Measurements from ENCODE around the gene TCAP. TPM values are rescaled to one million over a fixed set of nuclear protein-coding genes. Genes with fewer than 3 reads are reported as not detected.

TCAP gene
- polyA plus RNA-seq, 1 donor from 2014 or later: 3.7 TPM

GRCh38 chr17:39700148-39700987, 35.2 kb downstream of the TCAP start:
- no peaks in the 10 kb centered on the region for H3K36me3 ChIP-seq (ENCODE audit: insufficient read depth, low read length)
- no peaks in the 10 kb centered on the region for H4K20me1 ChIP-seq (ENCODE audit: insufficient read depth)
- no peak overlapping the region for H3K27ac ChIP-seq (ENCODE audit: low read length)
- H3K27me3 ChIP-seq (ENCODE audit: insufficient read depth, low read depth, low read length): peaks cover 15% of the 10 kb centered on the region
- no peaks in the 10 kb centered on the region for H3F3A ChIP-seq (ENCODE audit: insufficient read depth, low read length, poor library complexity, severe bottlenecking)
- no peaks in the 10 kb centered on the region for H3K9me3 ChIP-seq (ENCODE audit: low read length)
- no peaks in the 10 kb centered on the region for H3K9me2 ChIP-seq (ENCODE audit: insufficient read depth, low read length)
- H3K79me2 ChIP-seq (replicated peaks; ENCODE audit: insufficient read depth, low read length): no peaks in the 10 kb centered on the region
- TF ChIP-seq REST (IDR thresholded peaks at IDR 0.05; ENCODE audit: borderline replicate concordance) (no peak), CTCF (IDR thresholded peaks at IDR 0.05; ENCODE audit: poor library complexity, severe bottlenecking) (no peak), RAD21 (conservative IDR thresholded peaks at IDR 0.05) (no peak), POLR2AphosphoS5 (IDR thresholded peaks at IDR 0.05) (no peak), EP300 (conservative IDR thresholded peaks at IDR 0.05; ENCODE audit: poor library complexity, severe bottlenecking) (no peak), SMC3 (conservative IDR thresholded peaks at IDR 0.05; ENCODE audit: poor library complexity) (no peak), MXI1 (conservative IDR thresholded peaks at IDR 0.05; ENCODE audit: poor library complexity, severe bottlenecking) (no peak), TAF1 (IDR thresholded peaks at IDR 0.05; ENCODE audit: low read depth) (no peak), EZH2 (IDR thresholded peaks at IDR 0.05; ENCODE audit: borderline replicate concordance, insufficient read depth, low read length, poor library complexity, severe bottlenecking) (no peak)
- no peak overlapping the region for H3K4me2 ChIP-seq (ENCODE audit: low read length)
- H3K9ac ChIP-seq (ENCODE audit: low read length): no peak overlapping the region
- no peak overlapping the region for H2AFZ ChIP-seq (ENCODE audit: low read depth, low read length)
- no peak overlapping the region for H3K4me3 ChIP-seq (ENCODE audit: low read length)

GRCh38 chr17:39701012-39701783, 36.0 kb downstream of the TCAP start:
- Histone ChIP-seq H3F3A (ENCODE audit: insufficient read depth, low read length, poor library complexity, severe bottlenecking) (no peaks in the 10 kb centered on the region), H3K4me2 (ENCODE audit: low read length) (no peak overlapping the region), H3K79me2 (replicated peaks; ENCODE audit: insufficient read depth, low read length) (no peaks in the 10 kb centered on the region), H3K27ac (ENCODE audit: low read length) (no peak overlapping the region), H4K20me1 (ENCODE audit: insufficient read depth) (no peaks in the 10 kb centered on the region), H3K27me3 (ENCODE audit: insufficient read depth, low read depth, low read length) (peaks cover 15% of the 10 kb centered on the region), H3K36me3 (ENCODE audit: insufficient read depth, low read length) (no peaks in the 10 kb centered on the region), H3K9me3 (ENCODE audit: low read length) (no peaks in the 10 kb centered on the region), H2AFZ (ENCODE audit: low read depth, low read length) (no peak overlapping the region), H3K9ac (ENCODE audit: low read length) (no peak overlapping the region), H3K9me2 (ENCODE audit: insufficient read depth, low read length) (no peaks in the 10 kb centered on the region), H3K4me3 (ENCODE audit: low read length) (no peak overlapping the region)
- TF ChIP-seq REST (IDR thresholded peaks at IDR 0.05; ENCODE audit: borderline replicate concordance) (no peak), CTCF (IDR thresholded peaks at IDR 0.05; ENCODE audit: poor library complexity, severe bottlenecking) (no peak), TAF1 (IDR thresholded peaks at IDR 0.05; ENCODE audit: low read depth) (no peak), EP300 (conservative IDR thresholded peaks at IDR 0.05; ENCODE audit: poor library complexity, severe bottlenecking) (no peak), MXI1 (conservative IDR thresholded peaks at IDR 0.05; ENCODE audit: poor library complexity, severe bottlenecking) (no peak), RAD21 (conservative IDR thresholded peaks at IDR 0.05) (no peak), SMC3 (conservative IDR thresholded peaks at IDR 0.05; ENCODE audit: poor library complexity) (no peak), POLR2AphosphoS5 (IDR thresholded peaks at IDR 0.05) (no peak), EZH2 (IDR thresholded peaks at IDR 0.05; ENCODE audit: borderline replicate concordance, insufficient read depth, low read length, poor library complexity, severe bottlenecking) (no peak)

Measured in neural cell (in vitro differentiated cells).